Chondrocyte (in vitro differentiated cells): ENCODE results near the gene CHAT. TPM values are rescaled to one million over a fixed set of nuclear protein-coding genes. Genes with fewer than 3 reads are reported as not detected.

ENCODE experiments used
- DNase-seq: peaks from one replicate; pipeline ENCODE4 v3.0.0; 2021; ENCODE audit warnings: mixed read lengths, low spot score
- H3K27ac Mint-ChIP-seq: one replicate; pipeline ENCODE4 v1.8.0; 2021; ENCODE audit warnings: mild to moderate bottlenecking, moderate library complexity, mixed read lengths; ENCODE audit not compliant: unreplicated experiment
- H3K27me3 Mint-ChIP-seq: 2 replicates; pipeline ENCODE4 v1.8.0; 2021; ENCODE audit warnings: low read depth, mixed read lengths
- H3K36me3 Mint-ChIP-seq: 2 replicates; pipeline ENCODE4 v1.8.0; 2021; ENCODE audit warnings: low read depth, mixed read lengths
- H3K4me1 Mint-ChIP-seq: 2 replicates; pipeline ENCODE4 v1.8.0; 2021; ENCODE audit warnings: low read depth, mild to moderate bottlenecking, mixed read lengths
- H3K4me3 Mint-ChIP-seq: one replicate; pipeline ENCODE4 v1.8.0; 2021; ENCODE audit warnings: mild to moderate bottlenecking, moderate library complexity, mixed read lengths; ENCODE audit not compliant: unreplicated experiment
- H3K9me3 Mint-ChIP-seq: 2 replicates; pipeline ENCODE4 v1.8.0; 2021; ENCODE audit warnings: low read depth, mixed read lengths
- total RNA-seq: library from RNA; stranded (reverse); gene quantifications from 3 replicates; pipeline ENCODE4 v1.2.1, GENCODE V29; 2021
- TF ChIP-seq, protein P1 (sequence below): fragments of 200-600 bp; sonication (generic); IDR thresholded peaks from 2 replicates; pipeline ENCODE4 v1.5.0; 2021; ENCODE audit warnings: antibody characterized with exemption, mild to moderate bottlenecking, moderate library complexity

The CHAT gene
- total RNA-seq, 1 donor from 2014 or later, result not detected

DNA sequence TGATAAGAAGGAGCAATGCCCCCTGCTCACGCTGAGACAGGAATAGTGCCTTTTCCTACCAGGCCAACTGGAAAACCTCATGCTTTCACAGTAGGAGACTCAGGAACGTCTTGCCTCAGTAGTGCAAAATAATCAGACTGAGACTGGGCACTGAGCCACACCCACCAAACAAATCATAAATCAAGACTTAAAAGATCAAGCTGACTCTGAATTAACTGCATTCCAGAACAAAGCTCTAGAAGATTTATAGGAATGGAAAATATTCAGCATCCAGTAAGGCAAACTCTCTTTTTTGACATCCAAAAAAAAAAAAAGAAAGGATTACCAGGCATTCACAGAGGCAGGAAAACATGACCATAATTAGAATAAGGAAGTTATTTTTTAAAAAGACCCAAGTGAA is 34.2 kb upstream of the CHAT start:
- H3K4me3 Mint-ChIP-seq, result no peak overlapping the region
- no peak for DNase-seq

DNA sequence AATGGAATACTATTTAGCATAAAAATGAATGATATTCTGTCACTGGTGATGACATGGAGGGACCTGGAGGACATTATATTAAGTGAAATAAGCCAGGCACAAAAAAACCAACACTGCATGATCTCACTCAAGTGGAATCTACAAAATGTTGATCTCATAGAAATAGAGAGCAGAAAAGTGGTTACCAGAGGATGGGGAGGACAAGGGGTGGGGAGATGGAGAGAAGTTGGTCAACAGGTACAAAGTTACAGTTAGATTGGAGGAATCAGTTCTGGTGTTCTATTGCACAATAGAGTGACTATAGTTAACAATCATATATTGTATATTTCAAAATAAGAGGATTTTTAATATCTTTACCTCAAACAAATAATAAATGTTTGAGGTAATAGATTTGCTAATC is 28.4 kb upstream of the CHAT start:
- no peaks in the 10 kb centered on the region for H3K27me3 Mint-ChIP-seq
- H3K4me1 Mint-ChIP-seq, result peaks cover 16% of the 10 kb centered on the region
- peaks cover 2% of the 10 kb centered on the region for H3K9me3 Mint-ChIP-seq
- no peaks in the 10 kb centered on the region for H3K36me3 Mint-ChIP-seq
- DNase-seq, result no peak
- no peak overlapping the region for H3K4me3 Mint-ChIP-seq
- no peak overlapping the region for H3K27ac Mint-ChIP-seq
- TF ChIP-seq, protein P1, sequence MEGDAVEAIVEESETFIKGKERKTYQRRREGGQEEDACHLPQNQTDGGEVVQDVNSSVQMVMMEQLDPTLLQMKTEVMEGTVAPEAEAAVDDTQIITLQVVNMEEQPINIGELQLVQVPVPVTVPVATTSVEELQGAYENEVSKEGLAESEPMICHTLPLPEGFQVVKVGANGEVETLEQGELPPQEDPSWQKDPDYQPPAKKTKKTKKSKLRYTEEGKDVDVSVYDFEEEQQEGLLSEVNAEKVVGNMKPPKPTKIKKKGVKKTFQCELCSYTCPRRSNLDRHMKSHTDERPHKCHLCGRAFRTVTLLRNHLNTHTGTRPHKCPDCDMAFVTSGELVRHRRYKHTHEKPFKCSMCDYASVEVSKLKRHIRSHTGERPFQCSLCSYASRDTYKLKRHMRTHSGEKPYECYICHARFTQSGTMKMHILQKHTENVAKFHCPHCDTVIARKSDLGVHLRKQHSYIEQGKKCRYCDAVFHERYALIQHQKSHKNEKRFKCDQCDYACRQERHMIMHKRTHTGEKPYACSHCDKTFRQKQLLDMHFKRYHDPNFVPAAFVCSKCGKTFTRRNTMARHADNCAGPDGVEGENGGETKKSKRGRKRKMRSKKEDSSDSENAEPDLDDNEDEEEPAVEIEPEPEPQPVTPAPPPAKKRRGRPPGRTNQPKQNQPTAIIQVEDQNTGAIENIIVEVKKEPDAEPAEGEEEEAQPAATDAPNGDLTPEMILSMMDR, result no peak

More for the DNA sequence above, 34.2 kb upstream of the CHAT start:
- H3K36me3 Mint-ChIP-seq, result peaks cover 2% of the 10 kb centered on the region
- no peak overlapping the region for H3K27ac Mint-ChIP-seq
- H3K27me3 Mint-ChIP-seq, result no peaks in the 10 kb centered on the region
- peaks cover 21% of the 10 kb centered on the region for H3K4me1 Mint-ChIP-seq
- peaks cover 10% of the 10 kb centered on the region for H3K9me3 Mint-ChIP-seq
- TF ChIP-seq, protein P1, result no peak

DNA sequence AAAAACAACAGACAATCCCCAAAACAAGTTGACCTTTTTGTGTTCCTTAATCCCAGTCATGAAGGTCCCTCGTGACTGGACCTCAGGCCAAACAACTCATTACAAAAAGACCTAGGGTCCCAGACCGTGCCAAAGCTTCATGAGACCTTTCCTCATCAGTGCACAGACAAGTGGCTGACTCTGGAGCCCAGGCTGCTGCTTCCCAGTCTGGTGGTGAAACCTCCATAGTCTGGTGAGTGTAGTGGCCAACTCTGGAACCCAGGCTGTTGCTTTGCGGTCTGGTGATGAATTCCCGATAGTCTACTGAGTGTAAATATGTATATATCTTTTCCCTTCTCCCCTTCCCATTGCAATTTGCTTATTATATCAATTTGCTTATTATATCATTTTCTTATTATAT is 25.9 kb upstream of the CHAT start:
- H3K36me3 Mint-ChIP-seq, result no peaks in the 10 kb centered on the region
- TF ChIP-seq, protein P1, result no peak
- H3K27ac Mint-ChIP-seq, result no peak overlapping the region
- peaks cover 17% of the 10 kb centered on the region for H3K4me1 Mint-ChIP-seq
- peaks cover 2% of the 10 kb centered on the region for H3K9me3 Mint-ChIP-seq
- H3K27me3 Mint-ChIP-seq, result no peaks in the 10 kb centered on the region
- DNase-seq, result no peak
- H3K4me3 Mint-ChIP-seq, result no peak overlapping the region

DNA sequence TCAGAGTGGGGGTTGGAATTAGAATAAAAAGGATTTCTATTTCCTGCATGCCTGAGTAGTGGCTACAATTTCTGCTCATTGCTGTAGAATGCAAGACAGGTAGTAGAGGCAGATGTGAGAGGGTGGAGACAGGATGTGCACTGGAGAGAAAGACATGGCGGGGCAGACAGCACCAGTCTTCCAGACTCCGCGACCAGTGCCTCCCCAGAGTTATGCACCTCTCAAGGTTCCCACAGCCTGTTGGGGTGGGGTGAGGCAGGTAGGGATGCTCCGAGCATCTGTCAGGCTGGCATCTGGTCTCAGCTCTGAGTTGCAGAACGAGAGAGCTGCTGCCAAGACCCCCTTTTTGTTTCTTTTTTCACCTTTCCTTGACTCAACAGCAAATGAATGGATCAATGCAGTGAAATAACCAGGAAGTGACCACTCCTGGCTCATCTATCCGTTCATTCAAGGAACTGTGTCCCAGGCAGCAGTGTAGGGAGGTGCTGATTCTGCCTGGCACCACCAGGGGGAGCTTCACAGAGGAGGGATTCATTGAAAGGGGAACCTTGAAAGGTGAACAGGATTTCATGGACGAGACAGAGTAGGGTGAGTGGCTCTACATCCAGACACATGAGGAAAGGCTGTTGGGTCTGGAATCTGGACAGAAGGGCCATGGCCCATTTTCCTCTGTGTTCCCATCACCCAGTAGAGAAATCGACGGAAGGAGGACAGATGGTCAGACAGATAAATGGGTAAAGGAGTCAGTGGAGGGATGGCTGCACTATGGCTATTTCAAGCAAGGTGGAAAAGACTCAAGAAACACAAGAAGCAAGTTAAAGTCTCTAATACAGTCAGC is 20.9 kb upstream of the CHAT start:
- no peak overlapping the region for H3K4me3 Mint-ChIP-seq
- H3K9me3 Mint-ChIP-seq, result no peaks in the 10 kb centered on the region
- peaks cover 9% of the 10 kb centered on the region for H3K4me1 Mint-ChIP-seq
- H3K27me3 Mint-ChIP-seq, result peaks cover 4% of the 10 kb centered on the region
- no peaks in the 10 kb centered on the region for H3K36me3 Mint-ChIP-seq
- H3K27ac Mint-ChIP-seq, result no peak overlapping the region
- DNase-seq, result no peak
- TF ChIP-seq, protein P1, result peak; percentile 94

DNA sequence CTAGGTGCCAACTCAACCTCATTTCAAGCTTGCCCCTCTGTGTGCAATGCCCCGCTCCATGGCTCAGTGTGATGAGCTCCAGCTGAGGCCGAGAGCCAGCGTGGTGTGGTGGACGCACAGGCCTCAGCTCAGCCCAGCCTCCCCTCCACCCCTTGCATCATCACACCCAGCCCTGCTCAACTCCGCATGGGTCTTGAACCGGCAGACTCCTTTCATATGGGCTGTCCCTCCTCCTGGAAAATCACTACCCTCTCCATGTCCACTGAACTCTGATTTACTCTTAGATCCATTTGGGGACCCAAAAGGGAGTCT is 20.3 kb upstream of the CHAT start:
- peaks cover 9% of the 10 kb centered on the region for H3K4me1 Mint-ChIP-seq

More for the DNA sequence above, 20.3 kb upstream of the CHAT start:
- TF ChIP-seq, protein P1, result no peak
- Mint-ChIP-seq H3K27me3 (peaks cover 4% of the 10 kb centered on the region), H3K4me3 (no peak overlapping the region), H3K36me3 (no peaks in the 10 kb centered on the region), H3K9me3 (no peaks in the 10 kb centered on the region), H3K27ac (no peak overlapping the region)
- DNase-seq, result no peak
